Measurements from ENCODE around the gene SFXN3. TPM values are rescaled to one million over a fixed set of nuclear protein-coding genes. Genes with fewer than 3 reads are reported as not detected.

Gene SFXN3
- total RNA-seq, 2 donors from 2014 or later, result 40.8 to 51.5 TPM

DNA sequence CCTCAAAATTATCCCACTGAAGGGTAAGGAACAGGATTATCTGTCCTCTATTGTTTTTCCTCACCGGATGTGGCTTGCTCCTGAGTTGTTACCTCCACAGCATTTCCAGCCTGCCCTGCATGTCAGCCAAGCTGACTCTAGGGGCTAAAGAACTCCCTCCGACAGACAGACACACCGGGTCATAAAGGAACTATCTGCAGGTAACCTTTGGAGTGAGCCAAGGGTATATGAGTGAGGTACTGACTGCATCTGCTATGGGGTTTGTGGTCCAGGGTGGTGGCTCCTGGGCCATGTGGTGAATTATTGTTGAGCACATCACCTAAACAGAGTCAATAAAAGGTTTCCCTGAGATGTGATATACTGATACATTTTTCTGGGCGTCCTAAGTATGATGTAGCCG lies 23.8 kb downstream of the SFXN3 start:
- Mint-ChIP-seq H3K4me3 (no peak overlapping the region), H3K27ac (no peak overlapping the region), H3K36me3 (ENCODE audit: low read depth) (peaks cover 2% of the 10 kb centered on the region), H3K4me1 (peaks cover 8% of the 10 kb centered on the region), H3K27me3 (peaks cover 9% of the 10 kb centered on the region)
- no peak for ATAC-seq
- DNase-seq, result no peak
- no peaks in the 10 kb centered on the region for H3K9me3 ChIP-seq (ENCODE audit: control insufficient read depth, low read length, poor library complexity, severe bottlenecking)

DNA sequence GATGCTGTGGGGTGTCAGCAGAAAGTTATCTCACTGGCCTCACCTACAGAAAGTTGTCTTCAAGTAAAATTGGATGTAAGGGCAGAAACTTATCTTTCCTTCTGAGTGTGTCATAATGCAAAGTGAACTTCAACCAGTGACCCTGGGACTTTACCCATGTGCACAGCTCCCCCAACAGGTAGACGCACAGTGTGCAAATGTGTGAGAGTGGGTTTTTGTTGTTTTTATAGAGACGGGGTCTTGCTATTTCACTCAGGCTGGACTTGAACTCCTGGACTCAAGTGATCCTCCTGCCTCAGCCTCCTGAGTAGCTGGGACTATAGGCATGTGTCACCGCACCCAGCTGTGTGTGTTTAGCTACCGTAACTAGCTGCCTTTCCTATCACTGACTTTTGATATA lies 24.4 kb downstream of the SFXN3 start:
- H3K27ac Mint-ChIP-seq, result no peak overlapping the region
- H3K36me3 Mint-ChIP-seq (ENCODE audit: low read depth), result peaks cover 2% of the 10 kb centered on the region
- H3K27me3 Mint-ChIP-seq, result peaks cover 8% of the 10 kb centered on the region
- no peak for DNase-seq
- H3K4me3 Mint-ChIP-seq, result no peak overlapping the region
- no peak for ATAC-seq
- H3K4me1 Mint-ChIP-seq, result peaks cover 10% of the 10 kb centered on the region
- no peaks in the 10 kb centered on the region for H3K9me3 ChIP-seq (ENCODE audit: control insufficient read depth, low read length, poor library complexity, severe bottlenecking)

DNA sequence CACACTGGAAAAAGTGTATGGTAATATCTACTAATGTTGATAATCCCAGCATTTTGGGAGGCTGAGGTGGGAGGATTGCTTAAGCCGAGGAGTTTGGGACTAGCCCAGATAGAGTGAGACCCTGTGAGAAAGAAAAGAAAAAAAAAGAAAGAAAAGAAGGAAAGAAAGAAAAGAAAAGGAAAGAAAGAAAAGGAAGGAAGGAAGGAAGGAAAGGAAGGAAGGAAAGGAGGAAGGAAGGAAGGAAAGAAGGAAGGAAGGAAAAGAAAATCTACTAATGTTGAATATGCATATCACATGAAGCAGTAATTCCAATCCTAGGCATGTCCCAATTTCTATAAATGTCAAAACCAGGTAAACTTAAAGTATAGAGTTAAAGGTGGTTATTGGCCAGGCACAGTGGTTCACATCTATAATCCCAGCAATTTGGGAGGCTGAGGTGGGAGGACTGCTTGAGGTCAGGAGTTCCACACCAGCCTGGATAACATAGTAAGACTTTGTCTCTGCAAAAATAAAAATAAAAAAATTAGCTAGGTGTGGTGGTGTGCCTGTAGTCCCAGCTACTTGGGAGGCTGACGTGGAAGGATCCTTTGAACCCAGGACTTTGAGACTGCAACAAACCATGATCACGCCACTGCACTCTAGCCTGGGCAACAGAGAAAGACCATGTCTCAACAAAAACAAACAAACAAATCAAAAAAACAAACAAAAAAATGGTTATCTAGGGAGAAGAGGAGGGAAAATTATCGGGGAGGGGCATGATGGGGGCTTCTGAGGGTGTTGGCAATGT lies 25.5 kb downstream of the SFXN3 start:
- ATAC-seq (no peak), DNase-seq (no peak)
- H3K27me3 Mint-ChIP-seq, result no peaks in the 10 kb centered on the region
- H3K36me3 Mint-ChIP-seq (ENCODE audit: low read depth), result no peaks in the 10 kb centered on the region
- H3K4me3 Mint-ChIP-seq, result no peak overlapping the region
- no peak overlapping the region for H3K27ac Mint-ChIP-seq
- peaks cover 11% of the 10 kb centered on the region for H3K4me1 Mint-ChIP-seq
- no peaks in the 10 kb centered on the region for H3K9me3 ChIP-seq (ENCODE audit: control insufficient read depth, low read length, poor library complexity, severe bottlenecking)

DNA sequence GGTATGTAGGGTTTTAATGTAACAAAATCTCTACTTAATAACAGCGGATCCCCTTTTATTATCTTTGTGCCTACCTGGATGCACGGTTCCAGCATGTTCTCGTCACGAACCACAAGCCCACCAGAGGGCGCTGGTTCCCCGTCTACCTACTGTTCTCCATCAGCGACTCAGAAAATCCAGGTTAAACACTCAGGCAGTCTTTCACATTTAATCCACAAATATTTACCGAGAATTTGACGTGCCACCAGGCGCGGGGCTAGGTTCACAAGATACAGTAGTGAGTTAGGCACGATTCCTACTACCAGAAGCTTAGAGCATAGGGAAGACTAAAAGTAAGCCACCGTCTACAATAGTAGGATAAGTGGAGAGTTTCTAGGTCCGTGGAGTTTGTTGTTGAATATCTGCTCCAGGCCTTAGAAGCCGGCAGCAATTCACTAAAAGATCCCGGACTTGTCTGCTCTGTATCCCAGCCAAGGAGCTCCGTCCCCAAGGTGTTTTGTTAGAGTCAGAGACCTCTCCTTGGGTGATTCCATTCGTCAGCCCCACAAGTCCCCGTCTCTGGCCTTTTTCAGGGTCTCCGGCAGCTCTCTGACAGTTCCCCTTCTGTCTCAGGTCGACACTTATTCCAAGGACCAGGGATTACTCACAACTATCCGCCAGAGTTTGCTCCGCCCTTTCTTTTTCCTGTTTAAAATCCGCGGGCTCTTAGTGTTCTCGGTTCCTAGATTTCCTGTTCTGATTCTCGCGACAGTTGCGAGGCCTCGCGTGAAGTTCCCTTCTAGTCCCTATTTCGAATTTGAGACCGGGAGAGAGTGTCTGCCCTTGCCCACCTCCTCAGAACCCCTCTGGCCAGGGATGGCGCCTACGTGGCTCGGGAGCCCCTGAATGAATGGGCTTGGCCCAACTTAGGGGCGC lies 29.3 kb downstream of the SFXN3 start:
- Mint-ChIP-seq H3K27me3 (peaks cover 19% of the 10 kb centered on the region), H3K4me1 (peaks cover 20% of the 10 kb centered on the region), H3K36me3 (ENCODE audit: low read depth) (no peaks in the 10 kb centered on the region), H3K4me3 (peak overlapping the region; percentile 96), H3K27ac (peak overlapping the region; percentile 95)
- peak; percentile 73 to 83 (median 77) for DNase-seq
- H3K9me3 ChIP-seq (ENCODE audit: control insufficient read depth, low read length, poor library complexity, severe bottlenecking), result no peaks in the 10 kb centered on the region
- ATAC-seq, result peak; percentile 79

DNA sequence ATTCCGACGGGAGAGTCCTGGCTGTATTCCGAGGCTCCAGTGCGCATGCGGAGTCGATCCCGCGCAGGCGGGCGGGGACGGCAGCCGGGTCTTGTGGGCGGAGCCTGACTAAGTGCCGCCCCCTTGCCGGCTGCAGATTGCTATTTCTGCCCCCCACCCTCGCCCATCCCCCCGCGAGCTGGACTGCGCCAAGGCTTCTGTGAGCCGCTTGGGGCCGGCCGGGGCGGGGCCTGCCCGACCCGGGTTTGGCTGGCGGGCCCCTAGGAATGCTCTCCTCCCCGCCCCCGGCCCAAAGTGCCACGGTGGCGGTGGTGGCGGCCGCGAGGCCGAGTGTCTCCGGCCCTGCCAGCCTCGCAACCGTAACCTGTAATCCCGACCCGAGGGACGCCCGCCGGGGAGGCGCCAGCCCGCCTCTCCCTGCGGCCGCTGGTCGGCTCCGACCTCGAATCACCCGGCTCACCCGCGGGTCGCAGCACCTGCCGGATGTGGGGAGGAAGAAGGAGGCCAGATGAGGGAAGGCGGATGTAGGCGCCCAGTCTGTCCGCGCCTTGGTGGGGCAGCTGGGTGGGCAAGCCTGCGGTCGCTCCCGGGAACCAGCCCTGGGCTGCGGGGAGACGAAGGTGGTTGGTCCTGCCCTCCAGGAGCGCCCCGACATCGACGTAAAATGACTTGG lies 30.1 kb downstream of the SFXN3 start:
- H3K27ac Mint-ChIP-seq, result peak overlapping the region; percentile 95

DNA sequence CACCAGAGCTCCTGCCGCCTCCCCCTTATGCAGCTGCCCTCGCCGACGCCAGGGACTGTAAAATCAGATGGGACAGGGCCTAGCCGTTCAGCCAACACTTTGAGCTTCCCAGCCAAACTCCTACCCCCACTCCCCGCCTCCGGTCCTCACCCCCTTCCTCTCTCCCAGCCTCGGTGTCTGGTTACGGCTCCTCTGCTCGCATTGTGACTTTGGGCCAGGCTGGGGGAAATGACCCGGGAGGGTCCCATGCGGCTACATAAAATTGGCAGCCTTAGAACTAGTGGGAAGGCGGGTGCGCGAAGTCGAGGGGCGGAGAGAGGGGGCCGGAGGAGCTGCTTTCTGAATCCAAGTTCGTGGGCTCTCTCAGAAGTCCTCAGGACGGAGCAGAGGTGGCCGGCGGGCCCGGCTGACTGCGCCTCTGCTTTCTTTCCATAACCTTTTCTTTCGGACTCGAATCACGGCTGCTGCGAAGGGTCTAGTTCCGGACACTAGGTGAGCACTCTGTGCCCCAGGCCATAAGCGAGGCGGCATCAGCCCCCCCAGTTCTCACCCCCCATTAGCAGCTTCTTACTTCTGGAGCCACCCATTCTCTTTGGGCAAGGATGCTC lies 30.7 kb downstream of the SFXN3 start, which contains the start of gene KAZALD1:
Gene KAZALD1, plus strand, starts transcription at position 366 of the 608 bp plus-strand sequence. CDS start 604 bp downstream, outside the sequence.
- no peak for ATAC-seq
- no peak for DNase-seq
- H3K9me3 ChIP-seq (ENCODE audit: control insufficient read depth, low read length, poor library complexity, severe bottlenecking), result no peaks in the 10 kb centered on the region
- Mint-ChIP-seq H3K36me3 (ENCODE audit: low read depth) (no peaks in the 10 kb centered on the region), H3K4me1 (peaks cover 23% of the 10 kb centered on the region), H3K27me3 (peaks cover 29% of the 10 kb centered on the region), H3K27ac (peak within 1 kb of the TSS; percentile 95), H3K4me3 (peak within 1 kb of the TSS; percentile 96)

More for the DNA sequence above, 30.1 kb downstream of the SFXN3 start:
- Mint-ChIP-seq H3K36me3 (ENCODE audit: low read depth) (no peaks in the 10 kb centered on the region), H3K27me3 (peaks cover 26% of the 10 kb centered on the region), H3K4me3 (peak overlapping the region; percentile 96), H3K4me1 (peaks cover 23% of the 10 kb centered on the region)
- DNase-seq (peak; percentile 84 to 89 (median 85)), ATAC-seq (peak; percentile 78)
- H3K9me3 ChIP-seq (ENCODE audit: control insufficient read depth, low read length, poor library complexity, severe bottlenecking), result no peaks in the 10 kb centered on the region

DNA sequence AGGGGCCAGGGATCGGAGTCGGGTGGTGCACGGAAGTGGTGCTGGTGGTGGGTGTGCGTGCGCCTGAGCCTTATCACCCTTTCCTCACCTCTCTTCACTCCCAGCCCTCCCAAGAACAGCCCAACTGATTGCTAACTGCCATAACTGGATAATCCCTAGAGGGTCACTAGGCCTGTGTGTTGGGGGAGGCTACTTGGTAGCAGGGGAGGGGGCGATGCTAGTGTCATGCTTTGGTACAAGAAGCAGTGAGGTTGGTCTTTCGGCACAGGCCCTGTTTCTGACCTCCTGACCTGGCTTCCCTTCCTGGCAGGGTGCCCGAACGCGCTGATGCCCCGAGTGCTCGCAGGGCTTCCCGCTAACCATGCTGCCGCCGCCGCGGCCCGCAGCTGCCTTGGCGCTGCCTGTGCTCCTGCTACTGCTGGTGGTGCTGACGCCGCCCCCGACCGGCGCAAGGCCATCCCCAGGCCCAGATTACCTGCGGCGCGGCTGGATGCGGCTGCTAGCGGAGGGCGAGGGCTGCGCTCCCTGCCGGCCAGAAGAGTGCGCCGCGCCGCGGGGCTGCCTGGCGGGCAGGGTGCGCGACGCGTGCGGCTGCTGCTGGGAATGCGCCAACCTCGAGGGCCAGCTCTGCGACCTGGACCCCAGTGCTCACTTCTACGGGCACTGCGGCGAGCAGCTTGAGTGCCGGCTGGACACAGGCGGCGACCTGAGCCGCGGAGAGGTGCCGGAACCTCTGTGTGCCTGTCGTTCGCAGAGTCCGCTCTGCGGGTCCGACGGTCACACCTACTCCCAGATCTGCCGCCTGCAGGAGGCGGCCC lies 31.4 kb downstream of the SFXN3 start:
- Mint-ChIP-seq H3K4me1 (peaks cover 26% of the 10 kb centered on the region), H3K27ac (no peak overlapping the region), H3K4me3 (peak overlapping the region; percentile 85), H3K27me3 (peaks cover 29% of the 10 kb centered on the region), H3K36me3 (ENCODE audit: low read depth) (no peaks in the 10 kb centered on the region)
- peak; percentile 37 to 52 (median 43) for DNase-seq
- H3K9me3 ChIP-seq (ENCODE audit: control insufficient read depth, low read length, poor library complexity, severe bottlenecking), result no peaks in the 10 kb centered on the region
- peak; percentile 47 for ATAC-seq

DNA sequence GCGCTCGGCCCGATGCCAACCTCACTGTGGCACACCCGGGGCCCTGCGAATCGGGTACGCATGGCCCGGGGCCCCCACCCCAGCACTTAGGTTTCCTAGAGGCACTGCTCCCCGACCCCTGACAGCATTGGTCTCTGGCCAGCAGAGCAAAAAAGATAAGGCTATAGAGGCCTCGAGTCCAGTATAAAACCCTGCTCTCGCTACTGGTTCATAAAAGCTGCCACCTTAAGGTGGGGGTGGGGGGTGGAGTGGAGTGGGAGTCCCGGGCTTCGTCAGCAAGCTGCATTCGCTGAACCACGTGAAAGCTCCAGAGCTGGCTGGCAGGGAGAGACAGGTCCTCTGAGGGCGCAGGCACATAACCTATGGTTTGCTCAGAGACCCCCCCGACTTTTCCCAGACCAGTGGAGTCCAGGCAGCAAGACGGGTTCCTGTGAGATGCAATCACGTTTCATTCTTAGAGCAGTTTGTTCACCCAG lies 32.1 kb downstream of the SFXN3 start:
- Mint-ChIP-seq H3K36me3 (ENCODE audit: low read depth) (no peaks in the 10 kb centered on the region), H3K27me3 (peaks cover 29% of the 10 kb centered on the region), H3K4me1 (peaks cover 30% of the 10 kb centered on the region), H3K27ac (no peak overlapping the region), H3K4me3 (no peak overlapping the region)
- DNase-seq (no peak), ATAC-seq (no peak)
- no peaks in the 10 kb centered on the region for H3K9me3 ChIP-seq (ENCODE audit: control insufficient read depth, low read length, poor library complexity, severe bottlenecking)

DNA sequence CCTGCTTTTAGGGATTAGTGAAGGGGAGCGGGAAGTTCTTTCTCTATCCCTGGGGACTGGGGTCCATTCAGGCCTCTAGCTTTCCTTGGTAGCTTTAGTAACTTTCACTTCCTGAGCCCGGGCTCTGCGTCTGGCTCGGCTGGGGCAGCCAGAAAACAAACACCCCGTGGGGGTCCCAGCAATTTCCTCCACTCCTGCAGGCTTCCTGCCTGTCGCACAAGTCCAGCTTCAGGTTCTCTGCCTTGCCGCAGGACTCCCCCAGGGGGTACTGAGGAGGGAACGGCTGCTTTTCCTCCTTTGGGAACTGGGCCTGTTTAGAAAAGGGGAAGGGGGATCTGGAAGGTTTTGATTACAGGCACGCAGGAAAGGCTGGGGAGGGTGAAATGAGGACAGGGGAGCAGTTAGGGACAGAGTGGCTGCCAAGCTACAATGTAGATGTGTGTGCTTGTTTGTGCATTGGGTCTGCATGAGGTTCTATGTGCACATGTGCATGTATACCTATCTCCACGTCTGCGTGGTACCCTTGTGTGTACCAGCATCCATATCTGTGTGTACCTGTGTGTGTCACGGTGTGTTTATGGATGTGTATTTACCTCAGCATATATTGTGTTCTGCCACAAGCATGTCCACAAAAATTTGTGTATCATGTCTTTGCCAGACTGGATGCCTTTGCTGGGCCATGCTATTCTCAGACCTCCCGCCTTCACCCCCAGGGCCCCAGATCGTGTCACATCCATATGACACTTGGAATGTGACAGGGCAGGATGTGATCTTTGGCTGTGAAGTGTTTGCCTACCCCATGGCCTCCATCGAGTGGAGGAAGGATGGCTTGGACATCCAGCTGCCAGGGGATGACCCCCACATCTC lies 32.7 kb downstream of the SFXN3 start:
- ATAC-seq, result no peak
- Mint-ChIP-seq H3K36me3 (ENCODE audit: low read depth) (no peaks in the 10 kb centered on the region), H3K4me1 (peaks cover 30% of the 10 kb centered on the region), H3K4me3 (peak overlapping the region; percentile 33), H3K27ac (no peak overlapping the region), H3K27me3 (peaks cover 29% of the 10 kb centered on the region)
- no peak for DNase-seq
- no peaks in the 10 kb centered on the region for H3K9me3 ChIP-seq (ENCODE audit: control insufficient read depth, low read length, poor library complexity, severe bottlenecking)

DNA sequence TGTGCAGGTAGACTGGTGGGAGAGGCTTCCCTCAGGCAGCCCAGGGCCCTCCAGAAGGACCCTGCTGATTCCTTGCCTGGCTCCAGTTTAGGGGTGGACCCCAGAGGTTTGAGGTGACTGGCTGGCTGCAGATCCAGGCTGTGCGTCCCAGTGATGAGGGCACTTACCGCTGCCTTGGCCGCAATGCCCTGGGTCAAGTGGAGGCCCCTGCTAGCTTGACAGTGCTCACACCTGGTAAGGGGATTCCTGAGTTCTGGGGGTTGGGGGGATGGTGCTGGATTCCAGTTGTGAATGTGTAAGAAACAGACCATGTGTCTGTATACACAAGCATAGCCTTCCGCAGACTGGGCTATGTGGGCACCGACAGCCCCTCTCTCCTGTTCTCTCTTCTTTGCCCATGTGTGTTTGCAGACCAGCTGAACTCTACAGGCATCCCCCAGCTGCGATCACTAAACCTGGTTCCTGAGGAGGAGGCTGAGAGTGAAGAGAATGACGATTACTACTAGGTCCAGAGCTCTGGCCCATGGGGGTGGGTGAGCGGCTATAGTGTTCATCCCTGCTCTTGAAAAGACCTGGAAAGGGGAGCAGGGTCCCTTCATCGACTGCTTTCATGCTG lies 33.5 kb downstream of the SFXN3 start:
- H3K4me1 Mint-ChIP-seq, result peaks cover 30% of the 10 kb centered on the region
- ATAC-seq (no peak), DNase-seq (no peak)
- H3K27ac Mint-ChIP-seq, result no peak overlapping the region
- no peaks in the 10 kb centered on the region for H3K36me3 Mint-ChIP-seq (ENCODE audit: low read depth)
- no peak overlapping the region for H3K4me3 Mint-ChIP-seq
- H3K27me3 Mint-ChIP-seq, result peaks cover 29% of the 10 kb centered on the region
- no peaks in the 10 kb centered on the region for H3K9me3 ChIP-seq (ENCODE audit: control insufficient read depth, low read length, poor library complexity, severe bottlenecking)

All from T-helper 17 cell (primary cell).